Breast epithelium (tissue), 3 donors: ENCODE results near the gene PIGM.

Source experiments
- POLR2AphosphoS5 ChIP-seq, 3 donors: sonication (generic); formaldehyde crosslinking; IDR thresholded peaks; one replicate each; pipeline ENCODE4 v1.6.1; 2017; ENCODE audit warnings: antibody characterized with exemption in 3 of 3
- TF ChIP-seq, protein P1 (sequence below), 3 donors: fragments of 450-650 bp; IDR thresholded peaks; one replicate each; pipeline ENCODE4 v1.5.1; 2016 to 2017; ENCODE audit warnings: antibody characterized with exemption in 3 of 3, mild to moderate bottlenecking in 3 of 3, moderate library complexity in 3 of 3

DNA sequence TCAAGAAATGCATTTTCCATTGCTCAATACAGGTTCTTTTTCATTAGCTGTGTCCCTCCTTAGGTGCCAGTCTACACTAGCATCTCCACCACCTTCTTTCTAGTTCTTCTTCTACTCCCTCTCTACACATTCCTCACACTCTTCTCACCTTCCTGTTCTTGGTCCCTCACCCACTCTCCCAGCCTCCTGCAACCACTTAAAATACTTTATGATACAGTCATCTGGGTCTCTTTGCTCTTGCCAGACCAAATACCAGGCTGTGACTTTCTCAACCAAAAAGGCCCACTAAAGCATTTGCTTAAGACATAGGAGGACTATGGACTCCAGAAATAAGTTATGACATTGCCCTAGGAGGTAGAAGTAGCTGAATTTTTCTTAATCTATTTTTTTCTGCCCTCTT lies 35.1 kb downstream of the PIGM start:
- TF ChIP-seq, protein P1, sequence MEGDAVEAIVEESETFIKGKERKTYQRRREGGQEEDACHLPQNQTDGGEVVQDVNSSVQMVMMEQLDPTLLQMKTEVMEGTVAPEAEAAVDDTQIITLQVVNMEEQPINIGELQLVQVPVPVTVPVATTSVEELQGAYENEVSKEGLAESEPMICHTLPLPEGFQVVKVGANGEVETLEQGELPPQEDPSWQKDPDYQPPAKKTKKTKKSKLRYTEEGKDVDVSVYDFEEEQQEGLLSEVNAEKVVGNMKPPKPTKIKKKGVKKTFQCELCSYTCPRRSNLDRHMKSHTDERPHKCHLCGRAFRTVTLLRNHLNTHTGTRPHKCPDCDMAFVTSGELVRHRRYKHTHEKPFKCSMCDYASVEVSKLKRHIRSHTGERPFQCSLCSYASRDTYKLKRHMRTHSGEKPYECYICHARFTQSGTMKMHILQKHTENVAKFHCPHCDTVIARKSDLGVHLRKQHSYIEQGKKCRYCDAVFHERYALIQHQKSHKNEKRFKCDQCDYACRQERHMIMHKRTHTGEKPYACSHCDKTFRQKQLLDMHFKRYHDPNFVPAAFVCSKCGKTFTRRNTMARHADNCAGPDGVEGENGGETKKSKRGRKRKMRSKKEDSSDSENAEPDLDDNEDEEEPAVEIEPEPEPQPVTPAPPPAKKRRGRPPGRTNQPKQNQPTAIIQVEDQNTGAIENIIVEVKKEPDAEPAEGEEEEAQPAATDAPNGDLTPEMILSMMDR (IDR thresholded peaks at IDR 0.05): no peak
- no peak for TF ChIP-seq POLR2AphosphoS5 (IDR thresholded peaks at IDR 0.05)
